Measurements from ENCODE around the gene BIN2. TPM values are rescaled to one million over a fixed set of nuclear protein-coding genes. Genes with fewer than 3 reads are reported as not detected.
A peak's percentile ranks its signal among the peaks of the same experiment; 100 is the strongest.

Gene BIN2
- total RNA-seq, 1 experiment from 2014 or later = not detected

DNA sequence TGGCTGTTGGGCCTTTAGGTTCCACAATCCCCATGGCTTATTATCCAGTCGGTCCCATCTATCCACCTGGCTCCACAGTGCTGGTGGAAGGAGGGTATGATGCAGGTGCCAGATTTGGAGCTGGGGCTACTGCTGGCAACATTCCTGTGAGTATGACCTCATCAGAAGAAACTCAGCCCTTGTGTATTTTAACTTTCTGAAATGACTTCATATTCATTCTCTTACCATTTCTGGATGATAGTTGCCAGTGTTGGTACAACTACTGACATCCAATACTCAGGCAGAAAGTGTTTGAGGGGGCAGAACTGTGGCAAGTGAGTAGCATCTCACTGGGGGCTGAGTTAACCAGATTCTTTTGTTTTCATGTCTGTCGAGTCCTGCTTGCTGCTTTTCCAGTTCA is 83.0 kb downstream of the BIN2 start:
- Histone ChIP-seq H3K27ac (no peak overlapping the region), H3K27me3 (no peaks in the 10 kb centered on the region), H3K9me3 (replicated peaks) (no peaks in the 10 kb centered on the region), H3K4me1 (peaks cover 2% of the 10 kb centered on the region), H3K4me3 (no peak overlapping the region), H3K36me3 (peaks cover 17% of the 10 kb centered on the region)
- DNase-seq = no peak

DNA sequence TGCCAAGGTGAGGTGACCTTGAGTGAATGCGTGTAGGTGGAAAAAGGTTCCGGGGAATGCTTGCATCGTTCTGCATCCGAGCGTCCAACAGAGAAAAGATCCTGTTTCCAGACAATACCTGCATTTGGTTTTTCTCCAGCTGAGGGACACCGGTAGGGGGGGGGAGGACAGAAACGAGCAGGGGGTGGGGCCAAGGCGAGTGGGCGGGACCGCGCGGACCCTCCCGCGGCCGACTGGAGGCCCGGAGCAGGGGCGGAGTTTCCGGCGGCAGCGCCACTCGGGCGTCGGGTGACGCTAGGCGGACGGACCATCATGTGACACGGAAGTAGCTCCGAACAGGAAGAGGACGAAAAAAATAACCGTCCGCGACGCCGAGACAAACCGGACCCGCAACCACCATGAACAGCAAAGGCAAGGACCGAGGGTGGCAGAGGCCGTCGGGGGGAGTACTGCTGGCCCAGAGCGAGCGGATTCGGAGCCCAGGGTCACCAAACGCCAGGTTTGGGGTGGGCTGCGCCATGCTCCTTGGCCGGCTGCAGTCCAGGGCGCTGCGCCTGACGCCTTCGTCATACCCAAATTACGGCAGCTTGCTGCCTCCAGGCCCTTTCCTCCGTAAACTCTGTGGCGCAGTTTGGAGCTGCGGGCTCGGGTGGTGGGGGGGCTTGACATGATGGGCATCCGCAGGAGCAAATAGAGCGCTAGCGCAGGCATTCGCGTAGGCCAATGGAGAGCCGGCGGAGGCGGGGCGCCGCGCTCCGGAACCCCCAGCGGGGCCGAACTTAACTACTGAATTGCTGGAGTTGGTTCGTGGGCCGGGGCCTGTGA is 85.3 kb downstream of the BIN2 start, which contains the start of gene DAZAP2:
TSS of gene DAZAP2 (plus strand) at position 317 of the 825 bp plus-strand sequence. CDS start at position 399, 82 bp downstream.
- no peaks in the 10 kb centered on the region for H3K9me3 ChIP-seq (replicated peaks)
- no peaks in the 10 kb centered on the region for H3K4me1 ChIP-seq
- DNase-seq = peak; percentile 97
- no peaks in the 10 kb centered on the region for H3K27me3 ChIP-seq
- peak within 1 kb of the TSS; percentile 96 for H3K4me3 ChIP-seq
- peak within 1 kb of the TSS; percentile 92 for H3K27ac ChIP-seq
- H3K36me3 ChIP-seq = peaks cover 14% of the 10 kb centered on the region

DNA sequence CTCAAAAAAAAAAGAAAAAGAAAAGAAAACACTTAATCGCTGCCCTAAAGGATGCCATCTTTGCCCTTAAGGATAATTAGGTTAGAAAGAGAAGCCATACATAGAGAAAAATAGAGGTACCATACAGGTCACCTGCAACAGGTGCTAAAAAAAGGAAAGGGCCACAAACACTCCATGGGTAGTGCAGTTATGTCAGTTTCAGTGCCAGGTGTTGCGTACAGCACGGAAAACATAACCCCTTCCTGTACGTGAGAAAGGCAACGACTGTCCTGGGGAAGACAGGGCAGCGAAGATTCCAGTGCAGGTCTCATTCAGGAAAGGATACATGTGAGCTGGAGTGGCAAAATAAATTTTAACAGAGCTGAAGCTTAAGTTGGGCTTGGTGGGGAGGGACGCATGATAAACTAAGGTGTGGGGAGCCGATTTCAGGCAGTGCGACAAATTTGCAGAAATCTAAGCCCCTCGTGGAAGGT is 85.9 kb downstream of the BIN2 start:
- Histone ChIP-seq H3K9me3 (replicated peaks) (no peaks in the 10 kb centered on the region), H3K27me3 (no peaks in the 10 kb centered on the region), H3K36me3 (peaks cover 14% of the 10 kb centered on the region), H3K4me1 (no peaks in the 10 kb centered on the region), H3K4me3 (peak overlapping the region; percentile 96), H3K27ac (no peak overlapping the region; the same call in 1 of the 2 replicates)
- DNase-seq = no peak

DNA sequence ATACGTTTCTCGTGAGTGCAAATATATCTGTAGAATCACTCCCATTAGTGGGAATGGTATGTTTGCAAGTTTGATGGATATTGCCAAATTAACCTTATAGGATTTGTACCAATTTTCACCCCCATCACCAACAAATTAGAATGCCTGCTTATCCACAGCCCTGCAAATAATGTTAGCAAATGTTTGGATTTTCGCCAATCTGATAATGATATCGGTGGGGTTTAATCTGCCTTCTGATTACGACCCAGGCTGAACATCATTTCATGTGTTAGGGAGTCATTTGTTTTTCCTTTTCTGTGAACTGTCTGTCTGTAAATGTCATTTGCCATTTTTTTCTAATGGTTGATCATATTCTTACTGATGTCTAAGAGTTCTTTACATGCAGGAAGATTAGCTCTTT is 89.4 kb downstream of the BIN2 start:
- Histone ChIP-seq H3K4me3 (no peak overlapping the region), H3K27ac (no peak overlapping the region), H3K36me3 (no peaks in the 10 kb centered on the region), H3K4me1 (no peaks in the 10 kb centered on the region), H3K27me3 (no peaks in the 10 kb centered on the region), H3K9me3 (replicated peaks) (peaks cover 4% of the 10 kb centered on the region; the same call in 1 of the 2 replicates)
- no peak for DNase-seq

DNA sequence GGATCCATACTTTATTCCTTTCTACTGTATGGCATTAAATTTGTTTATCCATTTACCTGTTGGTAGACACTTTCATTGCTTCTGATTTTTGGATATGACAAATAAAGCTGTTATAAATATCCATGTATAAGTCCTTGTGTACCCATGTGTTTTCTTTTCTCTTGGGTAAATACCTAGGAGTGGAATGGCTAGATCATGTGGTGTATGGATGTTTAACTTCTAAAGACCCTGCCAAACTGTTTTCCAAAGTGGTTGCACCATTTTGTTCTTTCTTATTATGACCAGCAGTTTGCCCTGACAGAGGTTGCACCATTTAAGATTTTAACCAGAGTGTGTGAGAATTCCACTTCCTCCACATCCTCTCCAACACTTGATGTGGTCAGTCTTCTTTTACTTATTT is 91.3 kb downstream of the BIN2 start:
- Histone ChIP-seq H3K4me3 (no peak overlapping the region), H3K27ac (no peak overlapping the region), H3K9me3 (replicated peaks) (peaks cover 4% of the 10 kb centered on the region; the same call in 1 of the 2 replicates), H3K27me3 (no peaks in the 10 kb centered on the region), H3K36me3 (no peaks in the 10 kb centered on the region), H3K4me1 (no peaks in the 10 kb centered on the region; the same call in 1 of the 2 replicates)
- DNase-seq = no peak

Other genes starting within 250 kb of the BIN2 start
- 85.3 and 92.5 TPM in 2 replicates for gene CSRNP2, start 240.6 kb downstream of the BIN2 start, total RNA-seq (2014; rRNA removed; shearing (Covaris generic))
- gene TFCP2, start 151.0 kb downstream of the BIN2 start, total RNA-seq (2014; rRNA removed; shearing (Covaris generic)) = 22.2 and 24.1 TPM in 2 replicates
- 1.5 and 2.5 TPM in 2 replicates for gene POU6F1, start 106.1 kb downstream of the BIN2 start, total RNA-seq (2014; rRNA removed; shearing (Covaris generic))
- 236 and 239 TPM in 2 replicates for gene DAZAP2, start 85.3 kb downstream of the BIN2 start, total RNA-seq (2014; rRNA removed; shearing (Covaris generic))
- gene SMAGP, start 53.8 kb downstream of the BIN2 start, total RNA-seq (2014; rRNA removed; shearing (Covaris generic)) = 0.38 and 1.2 TPM in 2 replicates
- not detected in 2 replicates for gene CELA1, start 22.5 kb upstream of the BIN2 start, total RNA-seq (2014; rRNA removed; shearing (Covaris generic))
- 0.08 and 0.10 TPM in 2 replicates for gene GALNT6, start 67.2 kb upstream of the BIN2 start, total RNA-seq (2014; rRNA removed; shearing (Covaris generic))
- under 0.01 and 0.08 TPM in 2 replicates for gene SLC4A8, start 100.7 kb upstream of the BIN2 start, total RNA-seq (2014; rRNA removed; shearing (Covaris generic))

Measured in SJCRH30 (cell line).